EL (cell line): ENCODE data around the gene CLCN1.

ENCODE experiments used
- DNase-seq: peaks from one replicate; pipeline ENCODE4 v3.0.0-alpha.2; 2016

Gene CLCN1

GRCh38 chr7:143315776-143316175 lies at the start of gene CLCN1:
CLCN1 (plus strand) TSS chr7:143316111; CDS start chr7:143316213, 102 bp downstream.
- DNase-seq, result no peak

GRCh38 chr7:143269251-143269650 lies 46.7 kb upstream of the CLCN1 start:
- no peak for DNase-seq

GRCh38 chr7:143271240-143271639 lies 44.7 kb upstream of the CLCN1 start:
- no peak for DNase-seq

- no peak for DNase-seq
Measured at GRCh38 chr7:143272871-143273270, 43.0 kb upstream of the CLCN1 start.

GRCh38 chr7:143279186-143280098 lies 36.5 kb upstream of the CLCN1 start:
- no peak for DNase-seq

GRCh38 chr7:143280160-143280559 lies 35.8 kb upstream of the CLCN1 start:
- no peak for DNase-seq

GRCh38 chr7:143280566-143280965 lies 35.3 kb upstream of the CLCN1 start:
- no peak for DNase-seq

- DNase-seq, result no peak
Measured at GRCh38 chr7:143281529-143281928, 34.4 kb upstream of the CLCN1 start.

GRCh38 chr7:143282124-143282523 lies 33.8 kb upstream of the CLCN1 start:
- no peak for DNase-seq

DNA sequence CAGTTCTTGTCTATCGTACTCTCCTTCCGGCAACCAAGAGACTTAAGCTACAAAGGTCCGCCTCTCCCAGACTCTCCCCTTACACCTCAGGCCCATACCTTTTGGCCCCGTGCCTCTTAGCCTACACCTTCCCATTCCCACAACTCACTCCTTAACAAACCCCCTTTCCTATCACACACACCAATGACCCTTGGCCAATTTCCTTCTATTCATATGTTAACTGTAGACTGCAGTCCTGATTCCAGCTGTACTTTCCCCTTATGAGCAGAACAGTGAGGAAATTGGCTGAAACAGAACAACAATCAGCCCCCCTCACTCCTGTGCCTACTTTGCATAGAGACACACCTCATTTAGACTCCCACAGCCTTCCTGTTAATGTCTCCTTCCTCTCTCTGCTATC lies 32.5 kb upstream of the CLCN1 start:
- DNase-seq, result no peak

- no peak for DNase-seq
Measured at GRCh38 chr7:143284591-143285469, 31.1 kb upstream of the CLCN1 start, which contains the start of gene TMEM139. TMEM139 (plus strand) TSS chr7:143284958; CDS start chr7:143285958, 1,000 bp downstream.

- no peak for DNase-seq
Measured at GRCh38 chr7:143285470-143285778, 30.5 kb upstream of the CLCN1 start.

DNA sequence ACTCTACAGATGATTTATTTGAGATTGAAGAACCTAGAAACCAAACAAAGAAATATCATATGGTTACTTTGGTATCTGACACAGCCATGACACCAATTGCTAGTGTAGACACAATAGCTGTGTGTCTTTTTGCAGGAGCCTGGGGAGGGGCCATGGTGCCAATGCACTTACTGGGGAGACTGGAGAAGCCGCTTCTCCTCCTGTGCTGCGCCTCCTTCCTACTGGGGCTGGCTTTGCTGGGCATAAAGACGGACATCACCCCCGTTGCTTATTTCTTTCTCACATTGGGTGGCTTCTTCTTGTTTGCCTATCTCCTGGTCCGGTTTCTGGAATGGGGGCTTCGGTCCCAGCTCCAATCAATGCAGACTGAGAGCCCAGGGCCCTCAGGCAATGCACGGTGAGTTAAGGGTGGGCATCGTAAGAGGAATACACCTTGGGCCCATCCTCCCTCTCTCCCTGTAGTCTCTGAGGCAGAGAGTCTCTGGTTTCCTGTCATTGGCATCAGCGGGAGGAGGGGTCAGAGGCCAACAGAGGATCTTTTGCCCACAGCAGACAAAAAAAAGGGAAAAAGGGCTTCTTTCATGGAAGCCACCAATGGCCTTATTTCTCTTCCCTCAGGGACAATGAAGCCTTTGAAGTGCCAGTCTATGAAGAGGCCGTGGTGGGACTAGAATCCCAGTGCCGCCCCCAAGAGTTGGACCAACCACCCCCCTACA lies 29.9 kb upstream of the CLCN1 start:
- no peak for DNase-seq

- DNase-seq, result no peak
Measured at GRCh38 chr7:143286522-143286890, 29.4 kb upstream of the CLCN1 start.

DNA sequence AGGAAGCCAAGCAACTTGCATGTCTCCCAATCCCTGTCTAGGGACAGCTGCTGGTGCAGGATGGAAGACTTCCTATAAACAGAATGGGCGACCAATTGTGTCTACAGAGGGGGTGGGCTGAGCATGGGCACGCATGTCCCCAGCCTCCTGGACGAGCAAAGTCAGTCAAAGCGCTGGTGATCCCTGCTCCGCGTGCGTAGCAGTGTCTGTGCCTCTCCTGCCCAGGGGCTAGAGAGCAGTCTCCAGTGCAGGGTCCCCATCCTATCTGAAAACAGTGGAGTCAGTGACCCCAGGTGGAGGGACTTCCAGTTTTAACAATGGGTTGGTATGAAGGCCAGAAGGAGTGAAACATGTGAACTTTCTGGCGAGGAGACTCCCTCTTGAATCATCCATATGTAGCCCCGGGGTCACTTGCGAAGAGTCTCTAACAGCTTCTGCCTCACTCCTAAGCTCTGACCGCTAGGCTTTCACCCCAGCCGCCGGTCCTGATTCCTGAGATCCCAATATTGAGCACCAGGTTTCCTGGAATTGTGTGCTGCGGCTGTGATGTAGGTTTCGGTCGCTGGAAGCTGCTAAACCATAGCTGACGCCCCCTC lies 28.5 kb upstream of the CLCN1 start:
- DNase-seq, result no peak

- DNase-seq, result peak; percentile 96
Measured at GRCh38 chr7:143287935-143288826, 27.7 kb upstream of the CLCN1 start, which contains the start of gene CASP2. CASP2 (plus strand) TSS chr7:143288351; CDS start chr7:143288456, 105 bp downstream.

GRCh38 chr7:143288836-143289235 lies 27.1 kb upstream of the CLCN1 start:
- peak; percentile 31 for DNase-seq

GRCh38 chr7:143289421-143289820 lies 26.5 kb upstream of the CLCN1 start:
- peak; percentile 13 for DNase-seq

GRCh38 chr7:143289888-143290287 lies 26.0 kb upstream of the CLCN1 start:
- peak; percentile 23 for DNase-seq

DNA sequence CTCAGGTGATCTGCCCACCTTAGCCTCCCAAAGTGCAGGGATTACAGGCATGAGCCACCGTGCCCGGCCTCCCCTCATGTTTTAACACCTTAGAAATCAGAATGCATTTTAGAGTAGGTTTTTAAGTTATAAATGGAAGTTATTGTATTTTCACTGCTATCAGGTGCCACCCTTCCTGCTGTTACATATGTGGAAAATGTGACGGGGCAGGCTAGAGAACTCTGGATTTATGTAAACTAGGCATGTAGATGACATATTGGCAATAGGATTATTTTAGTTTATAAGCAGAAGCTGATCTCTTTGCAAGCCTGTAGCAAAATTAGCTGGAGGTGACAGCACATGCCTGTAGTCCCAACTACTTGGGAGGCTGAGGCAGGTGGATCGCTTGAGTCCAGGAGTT lies 25.6 kb upstream of the CLCN1 start:
- no peak for DNase-seq

DNA sequence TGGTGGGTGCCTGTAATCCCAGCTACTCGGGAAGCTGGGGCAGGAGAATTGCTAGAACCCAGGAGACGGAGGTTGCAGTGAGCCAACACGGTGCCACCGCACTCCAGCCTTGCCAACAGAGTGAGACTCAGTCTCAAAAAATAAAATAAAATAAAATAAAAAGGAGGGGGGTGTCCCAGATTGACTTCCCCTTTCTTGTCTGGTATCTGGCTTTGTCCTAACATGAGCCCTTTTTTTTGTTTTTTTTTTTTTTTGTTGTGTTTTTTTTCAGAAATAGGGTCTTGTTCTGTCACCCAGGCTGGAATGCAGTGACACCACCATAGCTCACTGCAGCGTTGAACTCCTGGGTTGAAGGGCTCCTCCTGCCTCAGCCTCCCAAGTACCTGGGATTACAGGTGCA lies 23.0 kb upstream of the CLCN1 start:
- no peak for DNase-seq

GRCh38 chr7:143295870-143296269 lies 20.0 kb upstream of the CLCN1 start:
- DNase-seq, result peak; percentile 63
